Neural cell (in vitro differentiated cells): ENCODE data around the gene LYRM2. TPM values are rescaled to one million over a fixed set of nuclear protein-coding genes. Genes with fewer than 3 reads are reported as not detected.

Experiments used
- H2AFZ ChIP-seq: fragments of 200-600, 300-800 bp; sonication (generic), shearing (Covaris generic); 2 replicates; pipeline ENCODE4 v1.6.0; 2014; ENCODE audit warnings: low read depth, mild to moderate bottlenecking, antibody characterized with exemption, low read length, moderate library complexity
- H3F3A ChIP-seq: fragments of 200-600 bp; shearing (Covaris generic); 2 replicates; pipeline ENCODE4 v1.6.1; 2016; ENCODE audit warnings: mild to moderate bottlenecking, moderate library complexity, mixed read lengths, antibody characterized with exemption, low read length; ENCODE audit not compliant: insufficient read depth, poor library complexity, severe bottlenecking
- H3K27ac ChIP-seq: fragments of 200-600, 300-800 bp; sonication (generic), shearing (Covaris generic); 2 replicates; pipeline ENCODE4 v1.5.1; 2014; ENCODE audit warnings: mild to moderate bottlenecking, low read length, moderate library complexity
- H3K27me3 ChIP-seq: fragments of 300-800, 200-600 bp; sonication (generic), shearing (Covaris generic); 2 replicates; pipeline ENCODE4 v1.6.0; 2014; ENCODE audit warnings: mild to moderate bottlenecking, low read depth, low read length, moderate library complexity; ENCODE audit not compliant: insufficient read depth
- H3K36me3 ChIP-seq: fragments of 300-800, 200-600 bp; sonication (generic), shearing (Covaris generic); 2 replicates; pipeline ENCODE4 v1.5.1; 2014; ENCODE audit warnings: mild to moderate bottlenecking, antibody characterized with exemption, low read length, moderate library complexity; ENCODE audit not compliant: insufficient read depth
- H3K4me2 ChIP-seq: fragments of 300-800, 200-600 bp; sonication (generic), shearing (Covaris generic); 2 replicates; pipeline ENCODE4 v1.6.0; 2014; ENCODE audit warnings: mild to moderate bottlenecking, low read length
- H3K4me3 ChIP-seq: fragments of 300-800, 200-600 bp; sonication (generic), shearing (Covaris generic); 2 replicates; pipeline ENCODE4 v1.5.1; 2014; ENCODE audit warnings: mild to moderate bottlenecking, low read length, moderate library complexity
- H3K79me2 ChIP-seq: fragments of 200-600 bp; shearing (Covaris generic); replicated peaks from 2 replicates; pipeline ENCODE4 v1.6.0; 2014; ENCODE audit warnings: mild to moderate bottlenecking, low read length, moderate library complexity; ENCODE audit not compliant: insufficient read depth
- H3K9ac ChIP-seq: fragments of 300-800, 200-600 bp; sonication (generic), shearing (Covaris generic); 2 replicates; pipeline ENCODE4 v1.6.1; 2016; ENCODE audit warnings: mild to moderate bottlenecking, low read length, mixed read lengths
- H3K9me2 ChIP-seq: fragments of 200-600 bp; shearing (Covaris generic); 2 replicates; pipeline ENCODE4 v1.6.1; 2016; ENCODE audit warnings: mild to moderate bottlenecking, low read length, mixed read lengths; ENCODE audit not compliant: insufficient read depth
- H3K9me3 ChIP-seq: fragments of 200-600, 300-800 bp; sonication (generic), shearing (Covaris generic); 2 replicates; pipeline ENCODE4 v1.6.1; 2016; ENCODE audit warnings: mild to moderate bottlenecking, mixed run types, low read length, moderate library complexity, mixed read lengths
- H4K20me1 ChIP-seq: fragments of 200-600 bp; shearing (Covaris generic); 2 replicates; pipeline ENCODE4 v1.6.1; 2016; ENCODE audit warnings: mild to moderate bottlenecking, mixed run types; ENCODE audit not compliant: insufficient read depth
- EP300 ChIP-seq: fragments of 450-650 bp; conservative IDR thresholded peaks from 2 replicates; pipeline ENCODE4 v1.6.1; 2014; ENCODE audit warnings: antibody characterized with exemption, mild to moderate bottlenecking, moderate library complexity; ENCODE audit not compliant: poor library complexity, severe bottlenecking
- EZH2 ChIP-seq: fragments of 200-600, 300-800 bp; shearing (Covaris generic), sonication (generic); IDR thresholded peaks from 2 replicates; pipeline ENCODE4 v1.6.1; 2014; ENCODE audit warnings: antibody characterized with exemption, low read length, borderline replicate concordance, mild to moderate bottlenecking; ENCODE audit not compliant: insufficient read depth, poor library complexity, severe bottlenecking
- MXI1 ChIP-seq: fragments of 450-650 bp; conservative IDR thresholded peaks from 2 replicates; pipeline ENCODE4 v1.6.1; 2014; ENCODE audit warnings: antibody characterized with exemption, mild to moderate bottlenecking; ENCODE audit not compliant: poor library complexity, severe bottlenecking
- POLR2AphosphoS5 ChIP-seq: IDR thresholded peaks from 2 replicates; pipeline ENCODE4 v1.6.1; 2012
- RAD21 ChIP-seq: fragments of 450-650 bp; conservative IDR thresholded peaks from 2 replicates; pipeline ENCODE4 v1.6.1; 2014; ENCODE audit warnings: antibody characterized with exemption, mild to moderate bottlenecking, moderate library complexity
- SMC3 ChIP-seq: fragments of 450-650 bp; conservative IDR thresholded peaks from 2 replicates; pipeline ENCODE4 v1.6.1; 2014; ENCODE audit warnings: antibody characterized with exemption, mild to moderate bottlenecking, moderate library complexity; ENCODE audit not compliant: poor library complexity
- TAF1 ChIP-seq: IDR thresholded peaks from 2 replicates; pipeline ENCODE4 v1.6.1; 2012; ENCODE audit warnings: low read depth
- polyA plus RNA-seq: library from polyadenylated mRNA; depleted of rRNA; stranded (reverse); fragments of >200 nt; gene quantifications from 2 replicates; pipeline ENCODE4 v1.2.3, GENCODE V29; 2014
- TF ChIP-seq, protein P1 (sequence below): IDR thresholded peaks from 2 replicates; pipeline ENCODE4 v1.6.1; 2012; ENCODE audit warnings: borderline replicate concordance
- TF ChIP-seq, protein P2 (sequence below): fragments of 450-650 bp; IDR thresholded peaks from 2 replicates; pipeline ENCODE4 v1.5.1; 2014; ENCODE audit warnings: antibody characterized with exemption, mild to moderate bottlenecking, moderate library complexity; ENCODE audit not compliant: poor library complexity, severe bottlenecking

Gene LYRM2
- polyA plus RNA-seq, 1 donor from 2014 or later, result 25.5 TPM

DNA sequence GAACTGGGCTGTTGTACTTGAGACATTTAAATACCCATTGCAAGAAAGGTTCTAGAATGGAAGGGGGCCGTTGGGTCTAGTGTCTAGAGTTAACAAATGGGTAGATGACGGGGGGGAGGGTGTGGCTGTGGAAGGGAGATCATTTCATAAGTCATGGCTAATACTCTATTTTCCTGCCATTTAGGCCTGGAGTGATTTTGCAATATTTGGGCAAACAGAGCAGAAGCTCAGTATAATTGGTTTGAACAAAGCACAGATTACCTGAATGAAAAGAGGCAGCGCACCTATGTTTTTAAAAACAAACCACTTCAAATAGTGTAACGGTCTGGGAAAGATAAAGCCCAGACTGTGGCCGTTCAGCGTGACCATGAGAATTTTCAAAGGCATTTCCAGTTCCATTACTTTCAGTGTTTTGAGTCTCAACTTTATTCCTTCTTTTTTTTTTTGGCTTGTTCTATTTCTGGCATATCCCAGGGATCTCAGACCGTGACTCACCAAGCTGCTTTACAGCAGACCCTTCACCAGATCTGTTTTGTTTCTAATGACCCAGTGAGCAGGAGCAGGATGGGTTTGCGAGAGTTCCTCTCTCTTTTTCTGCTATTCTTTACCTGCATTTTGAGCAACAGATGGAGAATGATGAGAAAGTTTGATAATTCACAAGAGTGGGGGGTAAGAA, 73.7 kb downstream of the LYRM2 start:
- H3F3A ChIP-seq, result peaks cover 4% of the 10 kb centered on the region
- no peaks in the 10 kb centered on the region for H3K9me2 ChIP-seq
- peak overlapping the region; percentile 56 for H3K4me3 ChIP-seq
- peaks cover 5% of the 10 kb centered on the region for H3K79me2 ChIP-seq
- H3K36me3 ChIP-seq, result no peaks in the 10 kb centered on the region
- H2AFZ ChIP-seq, result no peak overlapping the region
- no peak overlapping the region for H3K9ac ChIP-seq
- no peak overlapping the region for H3K4me2 ChIP-seq
- H3K27me3 ChIP-seq, result no peaks in the 10 kb centered on the region
- H3K9me3 ChIP-seq, result no peaks in the 10 kb centered on the region
- peak overlapping the region; percentile 7 for H3K27ac ChIP-seq
- TF ChIP-seq EP300, result no peak
- no peaks in the 10 kb centered on the region for H4K20me1 ChIP-seq

DNA sequence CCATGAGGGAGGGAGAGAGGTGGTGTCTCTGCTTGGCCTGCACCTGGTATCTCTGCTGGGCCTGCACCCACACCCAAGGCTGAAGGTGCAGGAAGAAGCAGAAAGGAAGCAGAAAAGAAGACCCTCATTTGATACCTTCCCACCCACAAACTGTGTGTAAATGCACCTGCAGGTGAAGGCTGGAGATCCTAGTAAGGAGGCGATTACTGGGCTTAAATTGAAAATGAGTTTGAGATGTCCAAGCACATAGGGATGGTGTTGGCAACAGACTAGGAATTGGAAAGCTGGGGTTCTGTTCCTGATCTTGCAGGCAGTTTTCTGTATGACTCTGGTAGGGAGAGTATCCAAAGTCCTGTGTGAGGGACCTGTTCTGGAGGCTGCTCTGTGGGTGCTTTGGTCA, 74.7 kb downstream of the LYRM2 start:
- Histone ChIP-seq H3F3A (peaks cover 4% of the 10 kb centered on the region), H3K9ac (peak overlapping the region; percentile 51), H3K4me3 (peak overlapping the region; percentile 56), H2AFZ (no peak overlapping the region), H3K79me2 (peaks cover 5% of the 10 kb centered on the region), H3K36me3 (no peaks in the 10 kb centered on the region), H3K27me3 (no peaks in the 10 kb centered on the region), H3K9me2 (no peaks in the 10 kb centered on the region), H3K27ac (peak overlapping the region; percentile 74), H4K20me1 (no peaks in the 10 kb centered on the region), H3K9me3 (no peaks in the 10 kb centered on the region), H3K4me2 (peak overlapping the region; percentile 41)
- TF ChIP-seq TAF1, result no peak
- TF ChIP-seq EP300, result no peak

DNA sequence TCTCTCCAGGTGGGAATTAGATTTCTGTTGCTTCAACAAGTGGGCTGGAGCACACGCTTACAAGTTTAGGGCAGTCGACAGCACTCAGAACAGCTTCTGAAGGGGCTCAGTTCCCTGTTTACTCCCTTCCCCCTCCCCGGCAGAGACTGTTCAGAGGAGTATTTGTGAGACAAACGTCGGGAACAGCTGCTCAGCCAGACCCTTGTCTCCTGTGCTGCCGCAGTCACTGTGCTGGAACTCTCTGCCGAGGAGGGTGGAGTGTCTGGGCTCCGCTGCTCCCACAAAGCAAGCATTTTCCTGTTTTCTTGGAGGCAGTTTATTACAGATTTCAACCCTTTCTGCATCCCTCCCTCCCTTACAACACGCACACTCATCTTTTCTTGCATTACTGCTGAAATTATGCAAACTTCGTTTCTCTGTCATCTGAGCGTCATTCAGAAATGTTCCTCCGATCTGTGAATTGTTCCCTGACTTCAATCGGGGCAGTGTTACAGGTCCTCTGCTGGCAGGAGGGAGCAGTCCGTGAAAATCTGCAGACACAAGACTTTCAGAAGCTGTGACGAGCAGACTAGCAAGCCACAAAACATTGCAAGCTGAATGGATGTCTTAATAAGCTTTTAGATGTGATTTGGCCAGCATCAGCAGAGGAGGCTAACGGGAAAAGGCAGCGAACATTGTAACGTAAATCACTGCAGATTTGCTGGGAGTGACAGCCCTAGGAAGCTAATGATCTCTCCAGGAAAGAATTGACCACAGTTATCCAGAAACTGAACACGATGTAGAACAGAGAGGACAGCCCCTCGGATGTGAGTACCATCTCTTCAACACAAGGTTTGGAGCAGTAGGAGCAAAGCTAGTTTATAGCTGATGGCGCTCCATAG, 76.2 kb downstream of the LYRM2 start:
- Histone ChIP-seq H2AFZ (no peak overlapping the region), H3K4me2 (peak overlapping the region; percentile 9), H4K20me1 (no peaks in the 10 kb centered on the region), H3K9me3 (no peaks in the 10 kb centered on the region), H3K27ac (peak overlapping the region; percentile 74), H3K9ac (peak overlapping the region; percentile 51), H3K9me2 (no peaks in the 10 kb centered on the region), H3K27me3 (no peaks in the 10 kb centered on the region), H3K79me2 (peaks cover 7% of the 10 kb centered on the region), H3K36me3 (no peaks in the 10 kb centered on the region), H3K4me3 (peak overlapping the region; percentile 56), H3F3A (no peaks in the 10 kb centered on the region)
- peak; percentile 49 for TF ChIP-seq TAF1
- peak; percentile 54 for TF ChIP-seq SMC3
- TF ChIP-seq, protein P1, sequence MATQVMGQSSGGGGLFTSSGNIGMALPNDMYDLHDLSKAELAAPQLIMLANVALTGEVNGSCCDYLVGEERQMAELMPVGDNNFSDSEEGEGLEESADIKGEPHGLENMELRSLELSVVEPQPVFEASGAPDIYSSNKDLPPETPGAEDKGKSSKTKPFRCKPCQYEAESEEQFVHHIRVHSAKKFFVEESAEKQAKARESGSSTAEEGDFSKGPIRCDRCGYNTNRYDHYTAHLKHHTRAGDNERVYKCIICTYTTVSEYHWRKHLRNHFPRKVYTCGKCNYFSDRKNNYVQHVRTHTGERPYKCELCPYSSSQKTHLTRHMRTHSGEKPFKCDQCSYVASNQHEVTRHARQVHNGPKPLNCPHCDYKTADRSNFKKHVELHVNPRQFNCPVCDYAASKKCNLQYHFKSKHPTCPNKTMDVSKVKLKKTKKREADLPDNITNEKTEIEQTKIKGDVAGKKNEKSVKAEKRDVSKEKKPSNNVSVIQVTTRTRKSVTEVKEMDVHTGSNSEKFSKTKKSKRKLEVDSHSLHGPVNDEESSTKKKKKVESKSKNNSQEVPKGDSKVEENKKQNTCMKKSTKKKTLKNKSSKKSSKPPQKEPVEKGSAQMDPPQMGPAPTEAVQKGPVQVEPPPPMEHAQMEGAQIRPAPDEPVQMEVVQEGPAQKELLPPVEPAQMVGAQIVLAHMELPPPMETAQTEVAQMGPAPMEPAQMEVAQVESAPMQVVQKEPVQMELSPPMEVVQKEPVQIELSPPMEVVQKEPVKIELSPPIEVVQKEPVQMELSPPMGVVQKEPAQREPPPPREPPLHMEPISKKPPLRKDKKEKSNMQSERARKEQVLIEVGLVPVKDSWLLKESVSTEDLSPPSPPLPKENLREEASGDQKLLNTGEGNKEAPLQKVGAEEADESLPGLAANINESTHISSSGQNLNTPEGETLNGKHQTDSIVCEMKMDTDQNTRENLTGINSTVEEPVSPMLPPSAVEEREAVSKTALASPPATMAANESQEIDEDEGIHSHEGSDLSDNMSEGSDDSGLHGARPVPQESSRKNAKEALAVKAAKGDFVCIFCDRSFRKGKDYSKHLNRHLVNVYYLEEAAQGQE, result no peak
- no peak for TF ChIP-seq EZH2
- peak; percentile 42 for TF ChIP-seq POLR2AphosphoS5
- no peak for TF ChIP-seq EP300
- TF ChIP-seq, protein P2, sequence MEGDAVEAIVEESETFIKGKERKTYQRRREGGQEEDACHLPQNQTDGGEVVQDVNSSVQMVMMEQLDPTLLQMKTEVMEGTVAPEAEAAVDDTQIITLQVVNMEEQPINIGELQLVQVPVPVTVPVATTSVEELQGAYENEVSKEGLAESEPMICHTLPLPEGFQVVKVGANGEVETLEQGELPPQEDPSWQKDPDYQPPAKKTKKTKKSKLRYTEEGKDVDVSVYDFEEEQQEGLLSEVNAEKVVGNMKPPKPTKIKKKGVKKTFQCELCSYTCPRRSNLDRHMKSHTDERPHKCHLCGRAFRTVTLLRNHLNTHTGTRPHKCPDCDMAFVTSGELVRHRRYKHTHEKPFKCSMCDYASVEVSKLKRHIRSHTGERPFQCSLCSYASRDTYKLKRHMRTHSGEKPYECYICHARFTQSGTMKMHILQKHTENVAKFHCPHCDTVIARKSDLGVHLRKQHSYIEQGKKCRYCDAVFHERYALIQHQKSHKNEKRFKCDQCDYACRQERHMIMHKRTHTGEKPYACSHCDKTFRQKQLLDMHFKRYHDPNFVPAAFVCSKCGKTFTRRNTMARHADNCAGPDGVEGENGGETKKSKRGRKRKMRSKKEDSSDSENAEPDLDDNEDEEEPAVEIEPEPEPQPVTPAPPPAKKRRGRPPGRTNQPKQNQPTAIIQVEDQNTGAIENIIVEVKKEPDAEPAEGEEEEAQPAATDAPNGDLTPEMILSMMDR, result peak; percentile 47
- peak; percentile 43 for TF ChIP-seq RAD21
- no peak for TF ChIP-seq MXI1
